HEK293 (cell line): ENCODE measurements around the gene NKAP.

Experiments
- AEBP2 ChIP-seq: fragments of 450-650 bp; formaldehyde crosslinking; IDR thresholded peaks from 2 replicates; pipeline ENCODE4 v1.5.1; 2016; ENCODE audit warnings: missing biosample characterization, missing genetic modification characterization, borderline replicate concordance
- GLIS1 ChIP-seq: fragments of 450-650 bp; formaldehyde crosslinking; IDR thresholded peaks from 2 replicates; pipeline ENCODE4 v1.5.1; 2016; ENCODE audit warnings: missing biosample characterization, missing genetic modification characterization
- GLIS2 ChIP-seq: fragments of 450-650 bp; formaldehyde crosslinking; IDR thresholded peaks from 2 replicates; pipeline ENCODE4 v1.5.1; 2016; ENCODE audit warnings: missing biosample characterization, missing genetic modification characterization
- PRDM2 ChIP-seq: fragments of 450-650 bp; formaldehyde crosslinking; IDR thresholded peaks from 2 replicates; pipeline ENCODE4 v1.5.1; 2016; ENCODE audit warnings: missing biosample characterization, missing genetic modification characterization, borderline replicate concordance
- TSHZ1 ChIP-seq: fragments of 450-650 bp; formaldehyde crosslinking; IDR thresholded peaks from 2 replicates; pipeline ENCODE4 v1.5.1; 2016; ENCODE audit warnings: missing biosample characterization, missing genetic modification characterization, borderline replicate concordance
- ZBTB49 ChIP-seq: fragments of 450-650 bp; formaldehyde crosslinking; IDR thresholded peaks from 2 replicates; pipeline ENCODE4 v1.5.1; 2016; ENCODE audit warnings: missing biosample characterization, missing genetic modification characterization, low read depth
- ZNF140 ChIP-seq: fragments of 450-650 bp; formaldehyde crosslinking; IDR thresholded peaks from 2 replicates; pipeline ENCODE4 v1.5.1; 2016; ENCODE audit warnings: missing biosample characterization, missing genetic modification characterization
- ZNF335 ChIP-seq: fragments of 450-650 bp; formaldehyde crosslinking; conservative IDR thresholded peaks from 2 replicates; pipeline ENCODE4 v1.5.1; 2016; ENCODE audit warnings: missing biosample characterization, missing genetic modification characterization
- ZNF521 ChIP-seq: fragments of 450-650 bp; formaldehyde crosslinking; IDR thresholded peaks from 2 replicates; pipeline ENCODE4 v1.5.1; 2017; ENCODE audit warnings: missing biosample characterization, mild to moderate bottlenecking, missing genetic modification characterization
- ZNF596 ChIP-seq: fragments of 450-650 bp; IDR thresholded peaks from 2 replicates; pipeline ENCODE4 v1.5.0; 2018; ENCODE audit warnings: missing biosample characterization, mild to moderate bottlenecking, missing genetic modification characterization, moderate library complexity
- ZNF76 ChIP-seq: fragments of 450-650 bp; formaldehyde crosslinking; IDR thresholded peaks from 2 replicates; pipeline ENCODE4; 2016; ENCODE audit warnings: low read depth, missing biosample characterization, missing genetic modification characterization, borderline replicate concordance

The NKAP gene

GRCh38 chrX:119943185-119943988 lies at the start of gene NKAP (continued):
- TF ChIP-seq ZBTB49 (no peak), ZNF596 (tag by site-specific recombination) (0 out of 2 replicates have a peak, but pooled peaks have one; percentile 2), ZNF76 (tag by site-specific recombination) (peak; percentile 68), PRDM2 (tag by site-specific recombination) (no peak), AEBP2 (tag by site-specific recombination) (no peak), TSHZ1 (tag by site-specific recombination) (no peak), ZNF521 (tag by site-specific recombination) (no peak), ZNF140 (tag by site-specific recombination) (no peak), GLIS1 (peak; percentile 29; the same call in 1 of the 2 replicates), ZNF335 (peak; percentile 29; the same call in 1 of the 2 replicates), GLIS2 (tag by site-specific recombination) (peak; percentile 90)
